Fibroblast of villous mesenchyme (primary cell): Measurements from ENCODE around the gene CHMP3. TPM values are rescaled to one million over a fixed set of nuclear protein-coding genes. Genes with fewer than 3 reads are reported as not detected.

ENCODE experiments used
- DNase-seq: peaks from one replicate; pipeline ENCODE4 v3.0.0-alpha.2; 2010; ENCODE audit warnings: low read depth
- H3K4me3 ChIP-seq: 2 replicates; pipeline ENCODE4 v1.5.1; 2011; ENCODE audit warnings: low read depth, mild to moderate bottlenecking, low read length
- CTCF ChIP-seq: IDR thresholded peaks from 2 replicates; pipeline ENCODE4 v1.5.1; 2012; ENCODE audit warnings: low read depth, mild to moderate bottlenecking, low read length; ENCODE audit not compliant: insufficient read depth
- small RNA-seq: library from RNA; depleted of rRNA; stranded (forward); fragments of <200 nt; gene quantifications from one replicate; pipeline ENCODE3, GENCODE V24; 2012
- total RNA-seq: library from RNA; depleted of rRNA; stranded (reverse); fragments of >200 nt; gene quantifications from 2 replicates; pipeline ENCODE4 v1.2.3, GENCODE V29; 2012

CHMP3 gene
- total RNA-seq, 1 donor, result 62.2 TPM

- DNase-seq, result no peak
- no peak for TF ChIP-seq CTCF
- H3K4me3 ChIP-seq, result no peak overlapping the region
Observed at GRCh38 chr2:86466306-86466705, 96.9 kb downstream of the CHMP3 start.

- no peak for TF ChIP-seq CTCF
- DNase-seq, result no peak
- no peak overlapping the region for H3K4me3 ChIP-seq
Observed at GRCh38 chr2:86464652-86465051, 98.6 kb downstream of the CHMP3 start.

GRCh38 chr2:86461042-86461743 lies 102.0 kb downstream of the CHMP3 start:
- no peak for DNase-seq
- TF ChIP-seq CTCF, result no peak
- H3K4me3 ChIP-seq, result no peak overlapping the region

GRCh38 chr2:86455181-86455580 lies 108.1 kb downstream of the CHMP3 start:
- no peak for TF ChIP-seq CTCF
- no peak for DNase-seq
- H3K4me3 ChIP-seq, result no peak overlapping the region

- no peak for TF ChIP-seq CTCF
- H3K4me3 ChIP-seq, result no peak overlapping the region
- DNase-seq, result no peak
Observed at GRCh38 chr2:86454238-86454637, 109.0 kb downstream of the CHMP3 start.

GRCh38 chr2:86453836-86454235 lies 109.4 kb downstream of the CHMP3 start:
- no peak for TF ChIP-seq CTCF
- no peak overlapping the region for H3K4me3 ChIP-seq
- peak; percentile 64 for DNase-seq

Small RNAs within 50 kb of the gene (small RNA-seq; reads per million reads assigned to genes)
- not detected for gene RNU6-640P

Other genes with a start within 250 kb of the CHMP3 start
- gene REEP1, start 225.8 kb downstream of the CHMP3 start, total RNA-seq, result under 0.01 TPM in 1 of 2 replicates, not detected in the other
- gene KDM3A, start 122.1 kb downstream of the CHMP3 start, total RNA-seq, result 15.1 and 17.4 TPM in 2 replicates
- 16.8 and 25.0 TPM in 2 replicates for gene RNF103, start 60.4 kb upstream of the CHMP3 start, total RNA-seq
- gene RMND5A, start 156.8 kb upstream of the CHMP3 start, total RNA-seq, result 15.5 and 24.6 TPM in 2 replicates
- not detected in 2 replicates for gene CD8A, start 227.5 kb upstream of the CHMP3 start, total RNA-seq